Measurements from ENCODE around the gene FANK1. TPM values are rescaled to one million over a fixed set of nuclear protein-coding genes. Genes with fewer than 3 reads are reported as not detected.
"Not testable (repeated sequence)": the region's sequence is repeated elsewhere in the genome, so short reads cannot be mapped to it uniquely, and the experiment has no call there.

Gene FANK1
- total RNA-seq, 4 donors from 2014 or later, result 0.26 to 6.8 (median 4.6) TPM

GRCh38 chr10:125964558-125964957, 68.2 kb downstream of the FANK1 start:
- intact Hi-C loops (cut with DNase I; ENCODE audit: low total_unique reads), result no loop called here
- TF ChIP-seq POLR2A (IDR thresholded peaks at IDR 0.05) (no peak), CTCF (IDR thresholded peaks at IDR 0.05) (no peak)
- Histone ChIP-seq H3K36me3 (no peaks in the 10 kb centered on the region), H3K4me3 (no peak overlapping the region), H3K4me1 (no peaks in the 10 kb centered on the region), H3K9me3 (no peaks in the 10 kb centered on the region), H3K27me3 (no peaks in the 10 kb centered on the region), H3K27ac (no peak overlapping the region)
- no peak for DNase-seq

- Histone ChIP-seq H3K36me3 (no peaks in the 10 kb centered on the region), H3K9me3 (no peaks in the 10 kb centered on the region), H3K27me3 (no peaks in the 10 kb centered on the region), H3K27ac (no peak overlapping the region), H3K4me3 (no peak overlapping the region), H3K4me1 (no peaks in the 10 kb centered on the region)
- DNase-seq, result no peak
- no peak for TF ChIP-seq CTCF (IDR thresholded peaks at IDR 0.05)
- no peak for TF ChIP-seq POLR2A (IDR thresholded peaks at IDR 0.05)
- intact Hi-C loops (cut with DNase I; ENCODE audit: low total_unique reads), result no loop called here
Observed at GRCh38 chr10:125967533-125967932, 71.2 kb downstream of the FANK1 start.

GRCh38 chr10:125970077-125970630, 73.8 kb downstream of the FANK1 start:
- H3K9me3 ChIP-seq; intact Hi-C loops (cut with DNase I; ENCODE audit: low total_unique reads); H3K36me3 ChIP-seq; H3K27ac ChIP-seq; DNase-seq; H3K4me1 ChIP-seq; H3K27me3 ChIP-seq; H3K4me3 ChIP-seq: not testable (repeated sequence)

GRCh38 chr10:125976960-125977605, 80.7 kb downstream of the FANK1 start:
- no peaks in the 10 kb centered on the region for H3K4me1 ChIP-seq
- H3K27ac ChIP-seq, result no peak overlapping the region
- no peaks in the 10 kb centered on the region for H3K36me3 ChIP-seq
- TF ChIP-seq POLR2A (IDR thresholded peaks at IDR 0.05) (no peak), CTCF (IDR thresholded peaks at IDR 0.05) (no peak)
- no peaks in the 10 kb centered on the region for H3K9me3 ChIP-seq
- no peak for DNase-seq
- H3K27me3 ChIP-seq, result no peaks in the 10 kb centered on the region
- intact Hi-C loops (cut with DNase I; ENCODE audit: low total_unique reads), result no loop called here
- no peak overlapping the region for H3K4me3 ChIP-seq

- DNase-seq, result no peak
- Histone ChIP-seq H3K36me3 (no peaks in the 10 kb centered on the region), H3K4me1 (no peaks in the 10 kb centered on the region), H3K9me3 (no peaks in the 10 kb centered on the region), H3K27me3 (no peaks in the 10 kb centered on the region), H3K27ac (no peak overlapping the region), H3K4me3 (no peak overlapping the region)
- no peak for TF ChIP-seq CTCF (IDR thresholded peaks at IDR 0.05)
- no peak for TF ChIP-seq POLR2A (IDR thresholded peaks at IDR 0.05)
- intact Hi-C loops (cut with DNase I; ENCODE audit: low total_unique reads), result loop anchor here (10.0 kb wide), 1 partner anchor 405 kb away; the partner anchor contains the start of gene ADAM12
Observed at GRCh38 chr10:125979976-125980375, 83.6 kb downstream of the FANK1 start.

All from uterus (tissue), 4 donors.